Vagina (tissue), 2 donors: ENCODE data around the gene OAS2.

ENCODE experiments used
- CTCF ChIP-seq, 3 experiments: fragments of 450-650 bp in 2 of 3; fragments of 200-600 bp in 1 of 3; sonication (generic) in 1 of 3; IDR thresholded peaks; one replicate each; pipeline ENCODE4 v1.5.1; 2017 to 2019; ENCODE audit warnings: antibody characterized with exemption in 3 of 3, mild to moderate bottlenecking in 2 of 3, moderate library complexity in 2 of 3
- POLR2AphosphoS5 ChIP-seq, 2 donors: sonication (generic); formaldehyde crosslinking; IDR thresholded peaks; one replicate each; pipeline ENCODE4 v1.9.0; 2017; ENCODE audit warnings: antibody characterized with exemption in 2 of 2, mild to moderate bottlenecking in 2 of 2, low read depth in 1 of 2; ENCODE audit not compliant: insufficient read depth in 1 of 2

DNA sequence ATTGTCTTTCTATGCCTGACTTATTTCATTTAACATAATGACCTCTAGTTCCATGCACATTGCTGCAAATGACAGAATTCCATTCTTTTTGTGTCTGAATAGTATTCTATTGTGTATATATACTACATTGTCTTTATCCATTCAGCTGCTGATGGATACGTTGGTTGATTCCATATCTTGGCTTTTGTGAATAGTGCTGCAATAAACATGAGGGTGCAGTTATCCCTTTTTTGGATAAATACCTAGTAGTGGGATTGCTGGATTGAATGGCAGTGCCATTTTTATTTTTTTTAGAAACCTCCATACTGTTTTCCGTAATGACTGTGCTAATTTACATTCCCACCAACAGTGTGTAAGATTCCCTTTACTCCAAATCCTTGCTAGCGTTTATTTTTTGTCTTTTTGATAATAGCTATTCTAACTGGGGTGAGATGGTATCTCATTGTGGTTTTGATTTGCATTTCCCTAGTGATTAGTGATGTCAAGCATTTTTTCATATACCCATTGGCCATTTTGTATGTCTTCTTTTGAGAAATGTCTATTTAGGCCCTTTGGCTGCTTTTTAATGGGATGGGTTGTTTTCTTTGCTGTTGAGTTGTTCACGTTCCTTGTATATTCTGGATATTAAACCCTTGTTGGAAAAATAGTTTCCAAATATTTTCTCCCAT lies 2.3 kb downstream of the OAS2 start:
- TF ChIP-seq CTCF (IDR thresholded peaks at IDR 0.05) = no peak
- no peak for TF ChIP-seq POLR2AphosphoS5 (IDR thresholded peaks at IDR 0.05; ENCODE audit: insufficient read depth in 1 of 2, low read depth in 1 of 2)
